LNCaP clone FGC (cell line): ENCODE data around the gene EED.
"Not testable (repeated sequence)": the region's sequence is repeated elsewhere in the genome, so short reads cannot be mapped to it uniquely, and the experiment has no call there.

ENCODE experiments used
- DNase-seq: peaks from one replicate; pipeline ENCODE4 v3.0.0-alpha.2; 2011; ENCODE audit warnings: low read depth
- H3K4me3 ChIP-seq: 2 replicates; pipeline ENCODE4 v1.5.1; 2011; ENCODE audit warnings: mild to moderate bottlenecking, low read depth, low read length, control low read depth
- TF ChIP-seq, protein P1 (sequence below): IDR thresholded peaks from 2 replicates; pipeline ENCODE4 v1.5.1; 2012; ENCODE audit warnings: mild to moderate bottlenecking; ENCODE audit not compliant: control insufficient read depth, insufficient read depth; ENCODE audit errors: extremely low read depth

EED gene

GRCh38 chr11:86228269-86229038 is 16.1 kb upstream of the EED start:
- DNase-seq, result no peak
- no peak overlapping the region for H3K4me3 ChIP-seq
- TF ChIP-seq, protein P1, sequence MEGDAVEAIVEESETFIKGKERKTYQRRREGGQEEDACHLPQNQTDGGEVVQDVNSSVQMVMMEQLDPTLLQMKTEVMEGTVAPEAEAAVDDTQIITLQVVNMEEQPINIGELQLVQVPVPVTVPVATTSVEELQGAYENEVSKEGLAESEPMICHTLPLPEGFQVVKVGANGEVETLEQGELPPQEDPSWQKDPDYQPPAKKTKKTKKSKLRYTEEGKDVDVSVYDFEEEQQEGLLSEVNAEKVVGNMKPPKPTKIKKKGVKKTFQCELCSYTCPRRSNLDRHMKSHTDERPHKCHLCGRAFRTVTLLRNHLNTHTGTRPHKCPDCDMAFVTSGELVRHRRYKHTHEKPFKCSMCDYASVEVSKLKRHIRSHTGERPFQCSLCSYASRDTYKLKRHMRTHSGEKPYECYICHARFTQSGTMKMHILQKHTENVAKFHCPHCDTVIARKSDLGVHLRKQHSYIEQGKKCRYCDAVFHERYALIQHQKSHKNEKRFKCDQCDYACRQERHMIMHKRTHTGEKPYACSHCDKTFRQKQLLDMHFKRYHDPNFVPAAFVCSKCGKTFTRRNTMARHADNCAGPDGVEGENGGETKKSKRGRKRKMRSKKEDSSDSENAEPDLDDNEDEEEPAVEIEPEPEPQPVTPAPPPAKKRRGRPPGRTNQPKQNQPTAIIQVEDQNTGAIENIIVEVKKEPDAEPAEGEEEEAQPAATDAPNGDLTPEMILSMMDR, result no peak

DNA sequence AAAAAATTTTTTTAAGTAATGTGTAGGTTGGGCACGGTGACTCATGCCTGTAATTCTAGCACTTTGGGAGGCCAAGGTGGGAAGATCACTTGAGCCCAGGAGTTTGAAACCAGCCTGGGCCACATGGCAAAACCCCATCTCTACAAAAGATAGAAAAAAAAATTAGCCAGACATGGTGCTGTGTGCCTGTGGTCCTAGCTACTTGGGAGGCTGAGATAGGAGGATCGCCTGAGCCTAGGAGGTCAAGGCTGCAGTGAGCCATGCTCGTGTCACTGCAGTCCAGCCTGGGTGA is 15.6 kb upstream of the EED start:
- H3K4me3 ChIP-seq, DNase-seq: not testable (repeated sequence)

- no peak for DNase-seq
- no peak overlapping the region for H3K4me3 ChIP-seq
- TF ChIP-seq, protein P1, result no peak
Observed at GRCh38 chr11:86230179-86230804, 14.3 kb upstream of the EED start.

GRCh38 chr11:86230921-86231434 is 13.6 kb upstream of the EED start:
- DNase-seq, result no peak
- H3K4me3 ChIP-seq, result no peak overlapping the region

DNA sequence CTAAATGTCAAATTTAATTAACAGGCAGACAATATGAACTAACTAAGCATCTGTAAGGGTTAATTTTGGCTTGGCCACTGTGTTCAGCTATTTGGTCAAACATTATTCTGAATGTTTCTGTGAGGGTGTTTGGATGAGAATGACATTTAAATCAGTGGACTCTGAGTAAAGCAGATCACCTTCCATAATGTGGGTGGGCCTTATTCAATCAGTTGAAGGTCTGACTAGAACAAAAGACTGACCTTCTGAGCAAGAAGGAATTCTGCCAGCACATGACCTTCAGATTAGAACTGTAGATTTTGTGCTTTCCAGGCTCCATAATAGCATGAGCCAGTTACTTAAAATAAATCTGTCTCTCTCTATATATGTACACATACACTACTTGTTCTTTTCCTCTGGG is 12.0 kb upstream of the EED start:
- H3K4me3 ChIP-seq, result no peak overlapping the region
- no peak for DNase-seq
- TF ChIP-seq, protein P1, result no peak

More at GRCh38 chr11:86230921-86231434, 13.6 kb upstream of the EED start:
- TF ChIP-seq, protein P1, result no peak

- no peak overlapping the region for H3K4me3 ChIP-seq
- DNase-seq, result no peak
- TF ChIP-seq, protein P1, result no peak
Observed at GRCh38 chr11:86234831-86235461, 9.6 kb upstream of the EED start.

DNA sequence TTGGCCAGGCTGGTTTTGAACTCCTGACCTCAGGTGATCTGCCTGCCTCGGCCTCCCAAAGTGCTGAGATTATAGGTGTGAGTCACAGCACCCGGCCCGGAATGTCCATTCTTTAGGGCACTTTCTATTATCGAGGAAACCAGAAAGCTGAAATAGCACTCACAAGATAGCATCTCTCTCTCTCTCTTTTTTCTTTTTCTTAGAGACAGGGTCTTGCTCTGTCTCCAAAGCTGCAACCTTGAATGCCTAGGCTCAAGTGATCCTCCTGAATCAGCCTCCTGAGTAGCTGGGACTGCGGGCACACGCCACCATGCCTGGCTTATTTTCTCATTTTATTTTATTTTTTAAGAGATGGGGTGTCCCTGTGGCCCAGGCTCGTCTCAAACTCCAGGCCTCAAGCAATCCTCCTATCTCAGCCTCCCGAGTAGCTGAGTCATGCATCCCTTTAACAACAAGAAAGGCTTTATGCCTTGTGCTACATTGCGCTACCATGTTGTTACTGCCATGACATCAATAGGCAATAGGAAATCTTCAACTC is 7.2 kb upstream of the EED start:
- H3K4me3 ChIP-seq, result no peak overlapping the region
- TF ChIP-seq, protein P1, result no peak
- no peak for DNase-seq
